H1 (cell line): Measurements from ENCODE around the gene DENND2D. TPM values are rescaled to one million over a fixed set of nuclear protein-coding genes. Genes with fewer than 3 reads are reported as not detected.

ENCODE experiments used
- CTCF ChIA-PET: fragments of 300-600 bp; sonication (Branson Sonifier 250); formaldehyde crosslinking; loops from one replicate; lab custom pipeline; 2021; ENCODE audit not compliant: partially characterized antibody; lab: Charles Lee
- POLR2A ChIA-PET: fragments of 300-600 bp; sonication (Branson Sonifier 250); formaldehyde crosslinking; loops from one replicate; lab custom pipeline; 2021; ENCODE audit warnings: inconsistent platforms; ENCODE audit not compliant: partially characterized antibody; lab: Charles Lee
- DNase-seq, 2 experiments: peaks; one replicate each; pipeline versions ENCODE4 v3.0.0 to v3.0.0-alpha.2; 2010 to 2022; ENCODE audit warnings: low spot score in 2 of 2, low read depth in 1 of 2, mixed read lengths in 1 of 2
- FAIRE-seq: peaks from 2 replicates; lab custom pipeline; 2011; peaks lifted over from hg19 to GRCh38; lab: Jason Lieb, UNC
- H2AFZ ChIP-seq: 2 replicates; pipeline ENCODE4 v1.8.1; 2012; ENCODE audit warnings: low read length, inconsistent platforms
- H2AK5ac ChIP-seq: 2 replicates; pipeline ENCODE4 v1.6.1; 2013; ENCODE audit warnings: low read depth, low read length
- H2BK120ac ChIP-seq: replicated peaks from 2 replicates; pipeline ENCODE3; 2013; ENCODE audit warnings: low read depth, low read length, inconsistent platforms
- H2BK12ac ChIP-seq: 2 replicates; pipeline ENCODE4 v1.6.1; 2013; ENCODE audit warnings: low read depth, low read length
- H2BK15ac ChIP-seq: 2 replicates; pipeline ENCODE4 v1.6.1; 2013; ENCODE audit warnings: low read length
- H2BK20ac ChIP-seq: 2 replicates; pipeline ENCODE4 v1.6.1; 2013; ENCODE audit warnings: low read length
- H2BK5ac ChIP-seq: 2 replicates; pipeline ENCODE4 v1.6.1; 2013; ENCODE audit warnings: low read depth, low read length
- H3K14ac ChIP-seq: 2 replicates; pipeline ENCODE4 v1.6.1; 2013; ENCODE audit warnings: inconsistent platforms; ENCODE audit not compliant: insufficient read length
- H3K18ac ChIP-seq: 2 replicates; pipeline ENCODE4 v1.6.1; 2013; ENCODE audit warnings: low read length; ENCODE audit errors: extremely low read depth
- H3K23ac ChIP-seq: 2 replicates; pipeline ENCODE4 v1.6.1; 2013; ENCODE audit warnings: inconsistent platforms; ENCODE audit not compliant: insufficient read length
- H3K23me2 ChIP-seq: 2 replicates; pipeline ENCODE4 v1.6.1; 2013; ENCODE audit warnings: low read depth, low read length
- H3K27ac ChIP-seq: 2 replicates; pipeline ENCODE4 v1.6.1; 2011; ENCODE audit warnings: low read depth, low read length, inconsistent platforms
- H3K27me3 ChIP-seq, 4 experiments: replicated peaks in 1 of 4; 1 replicate in 1 of 4; 2 replicates in 3 of 4; pipeline versions ENCODE4 v1.6.1 to v1.8.1; 2011 to 2013; ENCODE audit warnings: low read length in 3 of 4, mild to moderate bottlenecking in 3 of 4, inconsistent platforms in 2 of 4, mixed read lengths in 2 of 4, moderate library complexity in 1 of 4; ENCODE audit not compliant: control insufficient read depth in 3 of 4, insufficient read depth in 3 of 4; ENCODE audit errors: extremely low read depth in 1 of 4
- H3K36me3 ChIP-seq, 4 experiments: 2 replicates each; pipeline versions ENCODE4 v1.6.1 to v1.8.1; 2011 to 2013; ENCODE audit warnings: mild to moderate bottlenecking in 4 of 4, low read length in 3 of 4, moderate library complexity in 2 of 4, control low read depth in 1 of 4, inconsistent platforms in 1 of 4; ENCODE audit not compliant: insufficient read depth in 4 of 4, control insufficient read depth in 2 of 4
- H3K4ac ChIP-seq: replicated peaks from 2 replicates; pipeline ENCODE3; 2013; ENCODE audit warnings: low read length, low read depth, mixed read lengths, inconsistent platforms; ENCODE audit not compliant: insufficient read length
- H3K4me1 ChIP-seq, 4 experiments: replicated peaks in 1 of 4; 1 replicate in 1 of 4; 2 replicates in 3 of 4; pipeline versions ENCODE4 v1.6.1 to v1.8.1; 2011 to 2013; ENCODE audit warnings: low read length in 3 of 4, inconsistent platforms in 2 of 4, mixed read lengths in 1 of 4; ENCODE audit not compliant: insufficient read depth in 4 of 4, control insufficient read depth in 3 of 4
- H3K4me2 ChIP-seq, 2 experiments: 2 replicates each; pipeline versions ENCODE4 v1.6.1 to v1.8.1; 2011 to 2013; ENCODE audit warnings: low read depth in 2 of 2, low read length in 2 of 2, control low read depth in 1 of 2, inconsistent platforms in 1 of 2, mild to moderate bottlenecking in 1 of 2; ENCODE audit not compliant: insufficient read depth in 1 of 2
- H3K4me3 ChIP-seq, 4 experiments: fragments of 200-600, 300-600 bp in 1 of 4; sonication (generic), shearing (Covaris generic), sonication (Bioruptor Twin) in 1 of 4; 2 replicates each; pipeline versions ENCODE4 v1.5.1 to v1.8.1; 2011 to 2016; ENCODE audit warnings: low read length in 4 of 4, low read depth in 3 of 4, control low read depth in 2 of 4, inconsistent platforms in 2 of 4, mild to moderate bottlenecking in 2 of 4, mixed read lengths in 1 of 4, moderate library complexity in 1 of 4; ENCODE audit not compliant: insufficient read depth in 2 of 4; ENCODE audit errors: extremely low read depth in 1 of 4
- H3K56ac ChIP-seq: replicated peaks from 2 replicates; pipeline ENCODE3; 2013; ENCODE audit warnings: low read depth, mild to moderate bottlenecking, mixed read lengths, low read length, inconsistent platforms; ENCODE audit not compliant: insufficient read length
- H3K79me1 ChIP-seq: 2 replicates; pipeline ENCODE4 v1.6.1; 2013; ENCODE audit warnings: low read depth, low read length, control low read depth
- H3K79me2 ChIP-seq, 2 experiments: 2 replicates each; pipeline versions ENCODE4 v1.6.1 to v1.8.1; 2012 to 2013; ENCODE audit warnings: low read length in 2 of 2, mild to moderate bottlenecking in 2 of 2, inconsistent platforms in 1 of 2; ENCODE audit not compliant: insufficient read depth in 2 of 2, control insufficient read depth in 1 of 2
- H3K9ac ChIP-seq, 4 experiments: replicated peaks in 1 of 4; 1 replicate in 1 of 4; 2 replicates in 3 of 4; pipeline versions ENCODE4 v1.6.1 to v1.8.1; 2011 to 2013; ENCODE audit warnings: low read depth in 3 of 4, low read length in 3 of 4, control low read depth in 2 of 4, mild to moderate bottlenecking in 2 of 4, moderate library complexity in 2 of 4, inconsistent platforms in 1 of 4; ENCODE audit errors: extremely low read depth in 1 of 4
- H3K9me3 ChIP-seq, 2 experiments: 2 replicates each; pipeline versions ENCODE4 v1.6.1 to v1.8.1; 2012 to 2013; ENCODE audit warnings: mild to moderate bottlenecking in 2 of 2, moderate library complexity in 2 of 2, control low read depth in 1 of 2, inconsistent platforms in 1 of 2, low read depth in 1 of 2, low read length in 1 of 2, mixed read lengths in 1 of 2; ENCODE audit not compliant: insufficient read depth in 2 of 2
- H4K20me1 ChIP-seq, 2 experiments: replicated peaks in 1 of 2; 2 replicates each; pipeline versions ENCODE3 to v1.8.1; 2011 to 2013; ENCODE audit warnings: inconsistent platforms in 2 of 2, low read length in 2 of 2, mild to moderate bottlenecking in 1 of 2; ENCODE audit not compliant: insufficient read depth in 2 of 2, control insufficient read depth in 1 of 2
- H4K5ac ChIP-seq: 2 replicates; pipeline ENCODE4 v1.6.1; 2013; ENCODE audit warnings: low read length, low read depth, mixed read lengths, inconsistent platforms; ENCODE audit not compliant: insufficient read length
- H4K8ac ChIP-seq: 2 replicates; pipeline ENCODE4 v1.8.0; 2013; ENCODE audit warnings: mild to moderate bottlenecking, moderate library complexity, low read length, inconsistent platforms; ENCODE audit not compliant: insufficient read depth; ENCODE audit errors: extremely low read depth
- H4K91ac ChIP-seq: replicated peaks from 2 replicates; pipeline ENCODE3; 2013; ENCODE audit warnings: low read length, mixed read lengths, inconsistent platforms; ENCODE audit not compliant: insufficient read length
- BCL11A ChIP-seq, 2 experiments: IDR thresholded peaks; one replicate each; pipeline ENCODE4 v1.6.1; 2011; ENCODE audit warnings: low read depth in 2 of 2, low read length in 2 of 2, mild to moderate bottlenecking in 2 of 2
- HDAC2 ChIP-seq, 2 experiments: fragments of 300-600 bp in 1 of 2; sonication (generic) in 1 of 2; IDR thresholded peaks; 2 replicates each; pipeline ENCODE4 v1.6.1; 2011 to 2012; ENCODE audit warnings: low read depth in 2 of 2, low read length in 2 of 2, mild to moderate bottlenecking in 2 of 2, moderate library complexity in 2 of 2, borderline replicate concordance in 1 of 2, inconsistent platforms in 1 of 2
- MAX ChIP-seq: IDR thresholded peaks from 2 replicates; pipeline ENCODE4 v1.6.1; 2012; ENCODE audit warnings: inconsistent platforms
- RFX5 ChIP-seq: IDR thresholded peaks from 2 replicates; pipeline ENCODE4 v1.6.1; 2011; ENCODE audit warnings: low read depth, low read length, improper control_type of control experiment, borderline replicate concordance
- RNF2 ChIP-seq: fragments of 200-900, 300-1000 bp; sonication (generic); IDR thresholded peaks from 2 replicates; pipeline ENCODE4 v1.7.1; 2016; ENCODE audit warnings: borderline replicate concordance, low read depth, mild to moderate bottlenecking, antibody characterized with exemption, low read length; ENCODE audit not compliant: poor library complexity, severe bottlenecking; ENCODE audit errors: missing control alignments
- SAP30 ChIP-seq: fragments of 300-600 bp; sonication (generic); IDR thresholded peaks from 2 replicates; pipeline ENCODE4 v1.7.1; 2012; ENCODE audit warnings: low read length, moderate library complexity, mild to moderate bottlenecking, inconsistent platforms; ENCODE audit not compliant: insufficient read depth, insufficient replicate concordance
- TAF7 ChIP-seq: optimal IDR thresholded peaks from 2 replicates; pipeline ENCODE3; 2011; ENCODE audit warnings: low read depth, mild to moderate bottlenecking, inconsistent platforms, low read length, moderate library complexity, borderline replicate concordance
- TBP ChIP-seq: IDR thresholded peaks from 2 replicates; pipeline ENCODE4 v1.6.1; 2011; ENCODE audit warnings: low read depth, low read length, improper control_type of control experiment
- USF2 ChIP-seq: IDR thresholded peaks from 2 replicates; pipeline ENCODE4 v1.6.1; 2011; ENCODE audit warnings: low read length, improper control_type of control experiment
- WGBS, 2 experiments: shearing (Covaris generic) in 1 of 2; methylation state at CpG; one replicate each; pipeline versions ENCODE4 v1.1.6 to v1.1.7; 2013 to 2015; ENCODE audit warnings: low lambda C conversion rate in 2 of 2, mixed read lengths in 2 of 2, inconsistent platforms in 1 of 2, low coverage in 1 of 2, missing lambda C conversion rate in 1 of 2; ENCODE audit not compliant: insufficient replicate concordance in 2 of 2, insufficient coverage in 1 of 2, insufficient read length in 1 of 2; ENCODE audit errors: extremely low coverage in 1 of 2, missing lambda C conversion rate in 1 of 2; 5-methylcytosine and 5-hydroxymethylcytosine counted together
- polyA plus RNA-seq, 7 experiments: library from polyadenylated mRNA; depleted of rRNA in 3 of 7; stranded (reverse) in 5 of 7; unstranded in 2 of 7; fragments of >200 nt in 5 of 7; fragments of 200-250 nt in 2 of 7; gene quantifications; 1 replicate in 5 of 7; 2 replicates in 1 of 7; 4 replicates in 1 of 7; pipeline versions ENCODE4 v1.2.1 to v1.2.3, GENCODE V29; 2011 to 2013; ENCODE audit warnings: missing spikeins in 2 of 7, mixed read lengths in 2 of 7
- total RNA-seq: library from RNA; stranded (reverse); fragmentation: NEBNext Ultra II Directional; extraction: Animal tissue kit (Norgen Biotek cat#: 25700); gene quantifications from 2 replicates; pipeline ENCODE4 v1.2.1, GENCODE V29; 2021
- TF ChIP-seq, protein P1 (sequence below): IDR thresholded peaks from 2 replicates; pipeline ENCODE4 v1.6.1; 2012; ENCODE audit warnings: inconsistent platforms

DENND2D gene
- total and polyA plus RNA-seq, 2 of the 8 experiments (the other 6 are each of a cell fraction or from before 2014, with no cell fraction given) = 0.58 to 1.6 TPM

- no peaks in the 10 kb centered on the region for H3K4me1 ChIP-seq
- no peak overlapping the region for H3K4ac ChIP-seq
- DNase-seq (no peak), FAIRE-seq (no peak)
- H2AK5ac ChIP-seq = no peak overlapping the region
- H3K27ac ChIP-seq = no peak overlapping the region
- no peak overlapping the region for H2AFZ ChIP-seq
- no peak for TF ChIP-seq RFX5
- no peak for TF ChIP-seq SAP30
- no peak for TF ChIP-seq HDAC2 (IDR thresholded peaks at IDR 0.05; ENCODE audit: borderline replicate concordance in 1 of 2, low read depth in 2 of 2, low read length in 2 of 2)
- no peak for TF ChIP-seq MAX
- TF ChIP-seq TBP = no peak
- no peak for TF ChIP-seq BCL11A (IDR thresholded peaks at IDR 0.05; ENCODE audit: low read depth in 2 of 2, low read length in 2 of 2)
- TF ChIP-seq TAF7 = no peak
- no peak for TF ChIP-seq RNF2
- TF ChIP-seq USF2 = no peak
- TF ChIP-seq, protein P1, sequence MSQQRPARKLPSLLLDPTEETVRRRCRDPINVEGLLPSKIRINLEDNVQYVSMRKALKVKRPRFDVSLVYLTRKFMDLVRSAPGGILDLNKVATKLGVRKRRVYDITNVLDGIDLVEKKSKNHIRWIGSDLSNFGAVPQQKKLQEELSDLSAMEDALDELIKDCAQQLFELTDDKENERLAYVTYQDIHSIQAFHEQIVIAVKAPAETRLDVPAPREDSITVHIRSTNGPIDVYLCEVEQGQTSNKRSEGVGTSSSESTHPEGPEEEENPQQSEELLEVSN = no peak
- H2BK15ac ChIP-seq = no peak overlapping the region
- 94% methylated on average over 2 of the region's 2 CpGs; no CpG with 5 or more reads in 1 of the 2 experiments for WGBS, 2 experiments
- no peaks in the 10 kb centered on the region for H3K23me2 ChIP-seq
- no peak overlapping the region for H3K56ac ChIP-seq
- no peak overlapping the region for H2BK12ac ChIP-seq
- H3K14ac ChIP-seq = no peak overlapping the region
- no peak overlapping the region for H3K9ac ChIP-seq
- no peak overlapping the region for H4K91ac ChIP-seq
- H3K36me3 ChIP-seq = peaks cover 0 to 20% (median 3%) of the 10 kb centered on the region in 4 experiments; a peak in 3 of 8 replicates
- H3K27me3 ChIP-seq = no peaks in the 10 kb centered on the region
- H2BK20ac ChIP-seq = no peak overlapping the region
- POLR2A ChIA-PET = no interaction called here
- no peak overlapping the region for H2BK120ac ChIP-seq
- no peak overlapping the region for H3K23ac ChIP-seq
- H3K9me3 ChIP-seq = no peaks in the 10 kb centered on the region
- no peaks in the 10 kb centered on the region; the same call in 1 of the 2 replicates for H3K79me1 ChIP-seq
- no peak overlapping the region for H3K18ac ChIP-seq
- H4K20me1 ChIP-seq = peaks cover 0 to 1% of the 10 kb centered on the region in 2 experiments
- H2BK5ac ChIP-seq = no peak overlapping the region
- no peak overlapping the region for H4K8ac ChIP-seq
- CTCF ChIA-PET = no interaction called here
- no peak overlapping the region for H3K4me2 ChIP-seq
- H3K4me3 ChIP-seq = no peak overlapping the region
- H3K79me2 ChIP-seq = peaks cover 0 to 48% of the 10 kb centered on the region in 2 experiments; a peak in 3 of 4 replicates
- no peak overlapping the region for H4K5ac ChIP-seq
Measured at GRCh38 chr1:111157431-111157830, 43.0 kb downstream of the DENND2D start.
